GM12878 (cell line): Measurements from ENCODE around the gene SLC38A3. TPM values are rescaled to one million over a fixed set of nuclear protein-coding genes. Genes with fewer than 3 reads are reported as not detected.

Source experiments
- BCL3 ChIP-seq: IDR thresholded peaks from 2 replicates; pipeline ENCODE4 v1.6.1; 2011; ENCODE audit warnings: borderline replicate concordance, low read depth, mild to moderate bottlenecking, moderate library complexity, low read length; ENCODE audit not compliant: insufficient read depth, poor library complexity, severe bottlenecking
- BRCA1 ChIP-seq: IDR thresholded peaks from 2 replicates; pipeline ENCODE4 v1.6.1; 2011; ENCODE audit warnings: low read depth, low read length, improper control_type of control experiment
- CBX5 ChIP-seq: sonication (generic); IDR thresholded peaks from 2 replicates; pipeline ENCODE4 v1.6.1; 2016; ENCODE audit warnings: low read depth, moderate library complexity, mild to moderate bottlenecking, inconsistent platforms
- ESRRA ChIP-seq: IDR thresholded peaks from 2 replicates; pipeline ENCODE4 v1.6.1; 2012; ENCODE audit warnings: mild to moderate bottlenecking, low read length, improper control_type of control experiment
- ETV6 ChIP-seq, 2 experiments: fragments of 450-650 bp in 1 of 2; IDR thresholded peaks in 1 of 2; conservative IDR thresholded peaks in 1 of 2; 2 replicates each; pipeline ENCODE4 v1.6.1; 2014; ENCODE audit warnings: antibody characterized with exemption in 1 of 2, borderline replicate concordance in 1 of 2, low read depth in 1 of 2, mild to moderate bottlenecking in 1 of 2, moderate library complexity in 1 of 2
- IKZF2 ChIP-seq, 2 experiments: fragments of 450-650 bp; IDR thresholded peaks; 2 replicates each; pipeline ENCODE4 v1.6.1; 2017; ENCODE audit warnings: mild to moderate bottlenecking in 2 of 2, moderate library complexity in 2 of 2
- JUND ChIP-seq: IDR thresholded peaks from 2 replicates; pipeline ENCODE4 v1.6.1; 2012; ENCODE audit warnings: low read depth, mild to moderate bottlenecking, low read length, improper control_type of control experiment, moderate library complexity
- PBX3 ChIP-seq: IDR thresholded peaks from 2 replicates; pipeline ENCODE4 v1.6.1; 2011; ENCODE audit warnings: mild to moderate bottlenecking, low read depth, low read length, moderate library complexity; ENCODE audit not compliant: insufficient replicate concordance
- RAD21 ChIP-seq: IDR thresholded peaks from 2 replicates; pipeline ENCODE4 v1.6.1; 2011; ENCODE audit warnings: mild to moderate bottlenecking, low read depth, low read length, moderate library complexity; ENCODE audit not compliant: insufficient read depth
- YY1 ChIP-seq: IDR thresholded peaks from 2 replicates; pipeline ENCODE4 v1.6.1; 2011; ENCODE audit warnings: low read depth, mild to moderate bottlenecking, low read length
- ZBTB11 ChIP-seq: fragments of 450-650 bp; formaldehyde crosslinking; IDR thresholded peaks from 2 replicates; pipeline ENCODE4 v1.5.0; 2022; ENCODE audit warnings: mild to moderate bottlenecking, missing genetic modification characterization
- ZBTB4 ChIP-seq: fragments of 450-650 bp; formaldehyde crosslinking; IDR thresholded peaks from 2 replicates; pipeline ENCODE4 v1.4.0; 2022; ENCODE audit warnings: mild to moderate bottlenecking, moderate library complexity
- ZNF274 ChIP-seq: IDR thresholded peaks from one replicate; pipeline ENCODE4 v1.8.0; 2011; ENCODE audit not compliant: insufficient read length, insufficient read depth
- ZSCAN29 ChIP-seq: fragments of 450-650 bp; IDR thresholded peaks from 2 replicates; pipeline ENCODE4 v1.6.1; 2017; ENCODE audit warnings: mild to moderate bottlenecking, moderate library complexity
- polyA plus RNA-seq, 11 experiments: library from polyadenylated mRNA; depleted of rRNA in 4 of 11; unstranded in 6 of 11; stranded (reverse) in 5 of 11; fragments of >200 nt; fragmentation: Nextera tagmentation in 4 of 11; fragmentation: Illumina TruSeq in 1 of 11; extraction: Ambion mirVana in 4 of 11; extraction: Trizol in 1 of 11; gene quantifications; 1 replicate in 1 of 11; 2 replicates in 10 of 11; pipeline versions ENCODE4 v1.2.1 to v1.2.3, GENCODE V29; 2011 to 2016; ENCODE audit warnings: inconsistent platforms in 2 of 11, missing spikeins in 2 of 11, low read depth in 1 of 11
- total RNA-seq, 4 experiments: library from RNA; depleted of rRNA in 3 of 4; stranded (reverse); fragments of >200 nt in 3 of 4; fragmentation: Illumina TruSeq in 1 of 4; extraction: Trizol in 1 of 4; gene quantifications; 2 replicates each; pipeline versions ENCODE4 v1.2.1 to v1.2.3, GENCODE V29; 2013 to 2021
- TF ChIP-seq, protein P1 (sequence below): fragments of 450-650 bp; IDR thresholded peaks from 2 replicates; pipeline ENCODE4 v1.6.1; 2016; ENCODE audit warnings: mild to moderate bottlenecking, moderate library complexity, borderline replicate concordance

Gene SLC38A3
- total and polyA plus RNA-seq, 10 of the 15 experiments (the other 5 are each of a cell fraction or from before 2014, with no cell fraction given) = 0.14 TPM; not detected in 9

DNA sequence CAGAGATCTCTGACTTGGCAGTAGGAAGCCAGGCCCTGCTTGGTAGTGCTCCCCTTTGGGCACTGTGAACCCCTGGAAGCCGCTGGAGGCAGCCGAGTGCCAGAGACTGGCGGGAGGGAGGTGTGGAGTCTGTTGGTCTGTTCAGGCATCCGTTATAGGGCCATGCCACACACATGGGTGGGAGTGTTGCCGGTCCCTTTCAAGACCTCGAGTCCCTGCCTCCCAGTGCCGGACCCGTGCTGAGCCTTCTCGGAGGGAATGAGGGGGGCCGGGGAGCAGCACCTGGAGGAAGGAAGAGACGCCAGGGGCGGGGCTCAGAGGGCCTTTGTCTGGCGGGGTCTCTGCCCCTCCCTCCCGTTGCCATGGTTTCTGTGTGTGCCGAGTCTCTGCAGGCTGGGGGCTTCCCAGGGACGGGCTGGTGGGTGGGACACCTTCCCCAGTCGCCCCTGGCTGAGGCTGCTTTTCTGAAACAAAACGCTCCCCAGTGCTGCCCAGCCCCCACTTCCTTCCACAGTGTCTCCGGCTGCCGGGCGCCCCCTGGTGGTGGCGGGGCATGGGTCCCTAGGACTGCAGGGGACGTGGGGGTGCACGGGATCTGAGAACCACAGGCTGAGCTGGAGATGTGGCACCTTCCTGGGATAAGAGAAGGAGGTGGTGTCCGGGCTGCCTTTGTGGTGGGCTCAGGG, 40.9 kb downstream of the SLC38A3 start (continued):
- TF ChIP-seq YY1 (peak; percentile 87), ZBTB11 (CRISPR knock-in tag) (no peak), JUND (no peak), ZBTB4 (no peak), PBX3 (peak; percentile 1), ETV6 (conservative IDR thresholded peaks at IDR 0.05 in 1 of 2, IDR thresholded peaks at IDR 0.05 in 1 of 2; ENCODE audit: borderline replicate concordance in 1 of 2, low read depth in 1 of 2) (0 out of 4 replicates have a peak, but pooled peaks of 1 of the 2 experiments have one; percentile 20), BCL3 (no peak), CBX5 (no peak), ZNF274 (no peak), BRCA1 (no peak), ESRRA (no peak), RAD21 (peak; percentile 89), IKZF2 (IDR thresholded peaks at IDR 0.05) (peak; percentile 59 to 65; a peak in 2 of 4 replicates), ZSCAN29 (no peak)
- TF ChIP-seq, protein P1, sequence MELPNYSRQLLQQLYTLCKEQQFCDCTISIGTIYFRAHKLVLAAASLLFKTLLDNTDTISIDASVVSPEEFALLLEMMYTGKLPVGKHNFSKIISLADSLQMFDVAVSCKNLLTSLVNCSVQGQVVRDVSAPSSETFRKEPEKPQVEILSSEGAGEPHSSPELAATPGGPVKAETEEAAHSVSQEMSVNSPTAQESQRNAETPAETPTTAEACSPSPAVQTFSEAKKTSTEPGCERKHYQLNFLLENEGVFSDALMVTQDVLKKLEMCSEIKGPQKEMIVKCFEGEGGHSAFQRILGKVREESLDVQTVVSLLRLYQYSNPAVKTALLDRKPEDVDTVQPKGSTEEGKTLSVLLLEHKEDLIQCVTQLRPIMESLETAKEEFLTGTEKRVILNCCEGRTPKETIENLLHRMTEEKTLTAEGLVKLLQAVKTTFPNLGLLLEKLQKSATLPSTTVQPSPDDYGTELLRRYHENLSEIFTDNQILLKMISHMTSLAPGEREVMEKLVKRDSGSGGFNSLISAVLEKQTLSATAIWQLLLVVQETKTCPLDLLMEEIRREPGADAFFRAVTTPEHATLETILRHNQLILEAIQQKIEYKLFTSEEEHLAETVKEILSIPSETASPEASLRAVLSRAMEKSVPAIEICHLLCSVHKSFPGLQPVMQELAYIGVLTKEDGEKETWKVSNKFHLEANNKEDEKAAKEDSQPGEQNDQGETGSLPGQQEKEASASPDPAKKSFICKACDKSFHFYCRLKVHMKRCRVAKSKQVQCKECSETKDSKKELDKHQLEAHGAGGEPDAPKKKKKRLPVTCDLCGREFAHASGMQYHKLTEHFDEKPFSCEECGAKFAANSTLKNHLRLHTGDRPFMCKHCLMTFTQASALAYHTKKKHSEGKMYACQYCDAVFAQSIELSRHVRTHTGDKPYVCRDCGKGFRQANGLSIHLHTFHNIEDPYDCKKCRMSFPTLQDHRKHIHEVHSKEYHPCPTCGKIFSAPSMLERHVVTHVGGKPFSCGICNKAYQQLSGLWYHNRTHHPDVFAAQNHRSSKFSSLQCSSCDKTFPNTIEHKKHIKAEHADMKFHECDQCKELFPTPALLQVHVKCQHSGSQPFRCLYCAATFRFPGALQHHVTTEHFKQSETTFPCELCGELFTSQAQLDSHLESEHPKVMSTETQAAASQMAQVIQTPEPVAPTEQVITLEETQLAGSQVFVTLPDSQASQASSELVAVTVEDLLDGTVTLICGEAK = no peak
